NCI-H748 treated with DMSO at 0.1 percent for 48 hours (cell line): ENCODE results near the gene PTPN22.

Experiments used
- DNase-seq: peaks from one replicate; lab custom pipeline; 2025; lab: John Stamatoyannopoulos, UW

The PTPN22 gene

DNA sequence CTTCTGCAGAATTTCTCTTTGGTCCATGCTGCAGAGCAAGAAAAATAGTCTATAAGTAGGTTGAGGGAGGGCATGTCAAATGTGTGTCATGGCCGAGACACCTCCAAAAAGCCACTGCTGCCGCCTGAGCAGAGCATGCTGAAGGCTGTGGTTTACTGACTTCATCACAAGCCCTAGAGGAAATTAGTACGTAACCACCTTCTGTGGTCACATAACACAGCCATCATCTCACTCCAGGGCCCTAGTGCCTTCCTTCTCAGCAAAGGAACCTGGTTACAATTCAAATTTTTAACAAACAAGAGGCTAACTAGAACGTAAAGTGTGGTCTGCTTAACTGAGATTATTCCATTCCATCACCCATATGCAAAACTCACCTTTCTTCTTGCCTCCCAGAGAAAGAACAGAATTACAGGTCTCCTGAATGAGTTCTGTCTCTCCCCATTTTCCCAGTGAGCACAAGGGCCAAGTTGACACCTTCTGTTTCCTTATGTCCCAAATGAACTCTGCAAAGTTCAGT, at the start of gene PTPN22:
Gene PTPN22, minus strand, starts transcription at position 116 of the 517 bp plus-strand sequence.
- DNase-seq, result no peak

GRCh38 chr1:113918243-113918642, 46.7 kb upstream of the PTPN22 start:
- DNase-seq, result no peak

DNA sequence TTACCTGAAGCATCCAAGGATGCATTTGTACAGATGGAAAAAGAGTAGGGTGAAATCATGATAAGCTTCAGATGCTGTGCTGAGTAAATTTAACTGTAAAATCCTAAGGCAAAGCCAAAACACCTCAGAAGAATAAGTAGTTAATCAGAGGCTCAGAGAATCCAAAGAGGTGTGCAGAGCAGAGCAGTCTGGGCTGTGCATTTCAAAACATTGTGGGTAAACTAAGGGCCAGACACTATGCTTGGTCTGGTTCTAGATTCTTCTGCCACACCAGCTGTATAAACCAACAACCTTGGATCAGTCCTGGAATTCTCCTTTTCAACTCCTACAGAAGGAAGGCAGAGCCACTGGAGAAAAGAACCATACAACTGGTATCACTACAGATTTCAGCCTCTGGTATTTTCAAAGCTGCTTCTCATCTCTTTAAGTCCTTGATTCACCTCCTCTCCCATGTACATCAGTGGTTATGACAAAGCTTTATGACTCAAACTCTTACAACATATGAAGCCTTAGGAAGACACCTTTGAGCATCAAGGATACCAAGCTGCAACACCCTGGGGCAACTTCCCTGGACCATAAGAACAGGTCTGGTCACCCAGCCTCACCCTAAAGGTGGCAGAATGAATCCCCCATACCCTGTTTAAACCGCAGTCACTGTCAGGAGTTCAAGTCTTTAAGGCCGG, 46.0 kb upstream of the PTPN22 start:
- DNase-seq, result no peak

GRCh38 chr1:113916974-113917373, 45.5 kb upstream of the PTPN22 start:
- no peak for DNase-seq

DNA sequence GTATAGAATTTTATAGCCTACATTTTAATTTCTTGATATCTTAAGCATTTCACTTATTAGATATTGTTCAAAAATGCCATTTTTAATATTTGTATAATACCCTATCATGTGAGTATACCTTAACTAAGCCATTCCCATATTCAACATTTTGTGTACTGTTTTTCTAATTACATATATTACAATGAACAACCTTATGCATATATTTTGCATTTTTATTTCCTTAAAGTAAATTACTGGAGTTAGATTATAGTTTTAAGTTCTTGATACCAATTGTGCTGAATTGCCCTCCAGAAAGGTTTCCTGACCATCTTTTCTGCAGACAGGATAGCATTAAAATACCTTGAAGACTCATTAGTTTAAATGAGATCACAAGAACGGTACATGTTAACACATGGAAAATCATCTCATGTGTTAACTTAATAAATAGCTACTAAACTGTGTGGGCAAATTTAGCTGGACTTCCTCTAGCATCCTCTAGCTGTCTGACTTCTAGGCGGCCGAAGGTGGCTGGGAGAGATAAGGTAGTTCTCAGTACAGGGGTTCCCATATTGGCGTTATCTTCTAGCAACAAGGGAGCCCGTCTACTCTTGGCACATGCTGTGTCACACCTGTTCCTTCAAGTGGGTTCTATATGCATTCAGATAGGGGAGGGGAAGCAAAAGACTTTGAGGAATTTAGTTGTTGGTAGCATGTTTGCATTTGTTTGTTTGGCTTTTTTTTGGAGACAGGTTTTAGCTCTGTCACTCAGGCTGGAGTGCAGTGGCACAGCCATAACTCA, 42.6 kb upstream of the PTPN22 start:
- DNase-seq, result no peak

DNA sequence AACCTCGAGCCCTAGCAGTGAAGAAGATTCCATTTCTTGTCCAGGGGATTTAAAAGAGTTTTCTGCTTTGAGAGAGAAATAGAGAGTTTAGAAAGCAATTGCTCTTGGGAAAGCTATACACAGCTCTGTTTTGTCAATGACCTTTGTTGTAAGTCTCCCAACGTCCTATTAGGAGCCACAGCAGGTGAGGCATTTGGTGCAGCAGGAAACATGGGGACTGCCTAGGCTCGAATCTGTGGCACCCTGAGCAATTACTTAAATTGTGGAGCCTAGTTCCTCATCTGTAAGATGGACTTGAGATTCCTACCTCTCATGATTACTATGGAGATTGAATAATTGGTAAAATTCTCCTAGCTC, 41.8 kb upstream of the PTPN22 start:
- no peak for DNase-seq

DNA sequence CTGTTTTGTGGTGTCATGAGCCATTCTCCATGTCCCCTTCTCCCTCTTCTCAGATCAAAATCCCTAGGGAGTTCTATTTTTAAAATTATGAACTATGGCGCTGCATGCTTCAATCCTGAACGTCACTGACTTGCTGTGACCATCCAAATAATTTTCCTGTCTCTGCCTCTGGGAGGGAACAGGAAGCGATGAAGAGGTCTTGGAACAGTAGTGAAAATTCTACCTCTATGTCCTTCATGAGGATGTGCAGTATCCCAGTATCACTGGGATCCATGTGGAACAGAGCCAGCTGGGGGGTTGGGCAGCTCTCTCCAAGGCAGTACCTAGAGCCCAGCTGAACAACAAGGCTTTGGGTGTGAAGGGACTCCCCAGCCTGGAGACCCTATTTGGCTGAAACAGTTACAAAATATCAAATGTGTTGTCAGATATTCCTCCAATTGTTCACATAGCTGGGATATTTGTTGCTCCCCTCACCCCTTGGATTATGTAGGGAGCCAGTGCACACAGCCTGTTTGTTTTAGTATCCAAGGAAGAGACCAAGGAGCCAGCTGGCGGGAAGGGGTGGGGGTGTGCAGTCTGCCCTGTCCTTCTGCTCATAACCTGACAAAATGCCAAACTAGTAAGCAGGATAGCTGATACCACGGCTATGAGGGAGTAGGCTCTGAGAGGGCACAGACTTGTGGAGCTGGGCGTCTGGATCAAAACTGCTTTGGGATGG, 41.2 kb upstream of the PTPN22 start:
- no peak for DNase-seq

- peak; percentile 26 for DNase-seq
These were observed 33.9 kb upstream of the PTPN22 start for GRCh38 chr1:113905435-113905861.

GRCh38 chr1:113904674-113905434, 33.3 kb upstream of the PTPN22 start, which contains the start of the genes AP4B1 and DCLRE1B:
Gene AP4B1 (minus strand): TSS chr1:113904799. CDS start chr1:113904717, 82 bp downstream.
Gene DCLRE1B (plus strand): TSS chr1:113905326. CDS start chr1:113905587, 261 bp downstream.
- peak; percentile 97 for DNase-seq

DNA sequence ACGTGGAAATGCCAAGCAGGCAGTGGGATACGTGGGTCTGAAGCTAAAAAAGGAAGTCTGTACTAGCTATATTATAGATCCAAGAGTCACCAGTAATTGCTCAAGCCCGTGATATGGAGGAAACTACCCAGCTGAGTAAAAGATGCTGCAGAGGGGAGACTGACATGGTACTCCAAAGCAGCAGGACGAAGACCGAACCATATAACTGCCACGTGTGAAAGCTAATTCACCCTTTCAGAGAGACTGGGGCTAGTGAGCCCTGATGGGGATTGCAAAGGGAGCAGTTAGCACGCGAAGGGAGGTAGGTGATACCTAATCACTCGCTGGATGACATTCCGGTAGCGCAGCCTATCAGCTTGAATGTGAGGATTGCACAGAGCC, 32.8 kb upstream of the PTPN22 start:
- peak; percentile 68 for DNase-seq

DNA sequence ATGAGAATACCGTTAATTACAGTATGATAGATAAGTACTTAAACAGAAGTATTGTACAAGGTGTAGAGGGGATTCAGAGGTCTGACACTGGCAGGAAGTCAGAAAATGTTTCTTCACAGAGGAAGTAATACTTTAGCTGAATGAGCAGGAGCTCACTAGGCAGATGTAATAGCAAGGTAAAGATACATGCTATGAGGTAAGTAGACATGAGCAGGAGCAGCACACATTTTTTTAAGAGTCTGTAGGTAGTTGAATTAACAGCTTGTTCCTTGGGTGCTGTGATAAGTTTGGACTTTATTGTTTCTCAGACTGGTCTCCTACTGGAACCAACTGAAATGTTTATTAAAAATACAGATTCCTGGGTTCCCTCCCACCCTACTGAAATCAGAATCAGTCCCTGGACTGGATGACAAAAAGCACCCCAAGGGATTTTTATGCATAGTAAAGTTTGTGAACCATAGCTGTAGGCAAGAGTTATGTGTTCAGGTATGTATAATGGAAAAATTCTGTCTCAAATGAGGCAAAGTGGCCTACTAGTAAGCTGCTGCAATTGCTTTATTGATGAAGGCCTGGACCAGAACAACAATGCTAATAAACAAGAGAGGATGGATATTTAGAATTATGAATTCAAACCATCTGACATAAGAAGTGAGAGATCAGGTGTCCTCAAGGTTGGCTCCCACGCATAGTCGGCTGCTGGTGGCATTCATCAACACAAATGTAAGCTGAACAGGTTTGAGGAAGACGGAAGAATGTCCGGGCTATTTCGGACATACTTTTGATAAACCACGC, 32.2 kb upstream of the PTPN22 start:
- DNase-seq, result no peak

- no peak for DNase-seq
These were observed 29.7 kb upstream of the PTPN22 start for GRCh38 chr1:113901191-113901590.

DNA sequence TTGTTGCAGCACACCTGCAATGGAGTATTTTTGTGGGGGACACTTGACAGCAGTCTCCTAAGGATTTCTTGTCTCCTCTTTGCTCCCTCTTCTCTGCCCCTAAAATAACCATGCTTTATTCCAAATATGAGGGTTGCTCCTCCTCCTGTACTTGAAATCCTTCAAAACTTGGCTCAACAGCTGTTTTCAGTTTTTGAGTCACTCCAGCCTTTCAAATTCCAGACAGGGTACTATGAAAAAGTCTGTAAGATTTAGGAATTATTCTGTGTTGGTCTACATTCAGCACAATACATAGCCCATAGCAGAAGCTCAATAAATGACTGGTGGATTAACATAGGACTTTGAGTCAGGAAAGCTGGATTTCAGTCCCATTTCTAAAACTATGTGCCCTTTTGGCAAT, 27.6 kb upstream of the PTPN22 start:
- DNase-seq, result no peak

- DNase-seq, result no peak
These were observed 26.8 kb upstream of the PTPN22 start for GRCh38 chr1:113898241-113898814.

DNA sequence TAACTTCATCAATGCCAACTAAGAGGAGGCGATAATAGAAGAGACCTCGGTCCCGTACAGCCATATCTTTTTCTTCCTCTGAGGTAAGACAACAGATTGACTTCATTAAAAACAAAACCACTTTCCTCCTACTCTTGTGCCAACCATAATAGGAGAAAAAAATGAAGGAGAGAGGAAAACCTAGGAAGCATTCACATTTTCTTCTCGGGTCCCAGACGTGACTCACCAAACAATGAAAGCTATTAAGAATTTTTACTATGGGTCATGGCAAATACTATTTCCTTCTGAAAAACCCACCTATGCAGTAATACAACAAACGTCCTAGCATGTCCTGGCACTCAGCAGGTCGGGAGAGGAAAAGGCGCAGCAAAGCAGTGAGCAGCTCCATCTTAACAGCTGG, 24.4 kb upstream of the PTPN22 start:
- no peak for DNase-seq

GRCh38 chr1:113895098-113895497, 23.6 kb upstream of the PTPN22 start:
- DNase-seq, result no peak

GRCh38 chr1:113893267-113893666, 21.8 kb upstream of the PTPN22 start:
- DNase-seq, result no peak

DNA sequence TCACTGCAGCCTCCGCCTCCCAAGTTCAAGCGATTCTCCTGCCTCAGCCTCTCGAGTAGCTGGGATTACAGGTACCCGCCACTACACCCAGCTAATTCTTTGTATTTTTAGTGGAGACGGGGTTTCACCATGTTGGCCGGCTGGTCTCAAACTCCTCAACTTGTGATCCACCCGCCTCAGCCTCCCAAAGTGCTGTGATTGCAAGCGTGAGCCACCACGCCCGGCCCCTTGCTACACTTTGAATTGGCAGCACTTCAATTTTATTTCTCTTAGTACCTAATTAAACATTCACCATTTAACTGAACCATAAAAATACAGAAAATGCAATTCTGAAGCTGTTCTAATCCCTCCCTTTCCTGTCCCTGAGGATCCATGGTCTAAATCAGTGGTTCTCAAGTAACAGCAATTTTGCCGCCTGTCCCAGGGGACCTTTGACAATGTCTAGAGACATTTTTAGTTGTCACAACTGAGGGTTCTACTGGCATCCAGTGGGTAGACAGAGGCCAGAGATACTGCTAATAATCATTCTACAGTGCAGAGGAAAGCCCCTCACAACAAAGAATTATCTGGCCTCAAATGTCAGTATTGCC, 20.2 kb upstream of the PTPN22 start:
- DNase-seq, result no peak

- no peak for DNase-seq
These were observed 19.3 kb upstream of the PTPN22 start for GRCh38 chr1:113890816-113891215.
